Esophagus muscularis mucosa (tissue), 4 donors: ENCODE data around the gene RPS10. TPM values are rescaled to one million over a fixed set of nuclear protein-coding genes. Genes with fewer than 3 reads are reported as not detected.

Source experiments
- DNase-seq: peaks from one replicate; pipeline ENCODE4 v3.0.0-alpha.2; 2017; ENCODE audit errors: extremely low spot score
- H3K27ac ChIP-seq, 4 donors: fragments of 200-600 bp; sonication (generic); replicated peaks in 1 of 4; 1 replicate in 3 of 4; 2 replicates in 1 of 4; pipeline ENCODE4 v1.5.1; 2016 to 2019; ENCODE audit warnings: mild to moderate bottlenecking in 1 of 4
- H3K27me3 ChIP-seq, 4 donors: fragments of 200-600 bp; sonication (generic); one replicate each; pipeline versions ENCODE4 v1.5.1 to v1.6.0; 2016 to 2019
- H3K36me3 ChIP-seq, 4 donors: fragments of 200-600 bp; sonication (generic); one replicate each; pipeline ENCODE4 v1.5.1; 2016 to 2019
- H3K4me1 ChIP-seq, 4 donors: fragments of 200-600 bp; sonication (generic); one replicate each; pipeline ENCODE4 v1.5.1; 2016 to 2019
- H3K4me3 ChIP-seq, 4 donors: fragments of 200-600 bp; sonication (generic); 1 replicate in 2 of 4; 2 replicates in 2 of 4; pipeline ENCODE4 v1.5.1; 2016 to 2019; ENCODE audit warnings: mild to moderate bottlenecking in 4 of 4, moderate library complexity in 1 of 4
- H3K9me3 ChIP-seq, 4 donors: fragments of 200-600 bp; sonication (generic); 1 replicate in 3 of 4; 2 replicates in 1 of 4; pipeline ENCODE4 v1.5.1; 2016 to 2019
- CTCF ChIP-seq, 3 experiments: fragments of 200-600 bp in 2 of 3; fragments of 450-650 bp in 1 of 3; sonication (generic) in 2 of 3; IDR thresholded peaks; one replicate each; pipeline ENCODE4 v1.5.1; 2017 to 2019; ENCODE audit warnings: antibody characterized with exemption in 3 of 3, mild to moderate bottlenecking in 2 of 3, moderate library complexity in 1 of 3
- EP300 ChIP-seq: sonication (generic); formaldehyde crosslinking; IDR thresholded peaks from one replicate; pipeline ENCODE4 v1.6.1; 2017; ENCODE audit warnings: antibody characterized with exemption
- POLR2A ChIP-seq: fragments of 450-650 bp; IDR thresholded peaks from one replicate; pipeline ENCODE4 v1.6.1; 2017; ENCODE audit warnings: antibody characterized with exemption, moderate library complexity, mild to moderate bottlenecking, low read depth
- POLR2AphosphoS5 ChIP-seq, 2 donors: sonication (generic); formaldehyde crosslinking; IDR thresholded peaks; one replicate each; pipeline ENCODE4 v1.6.1; 2017; ENCODE audit warnings: antibody characterized with exemption in 2 of 2
- WGBS: methylation state at CpG from one replicate; pipeline ENCODE4 v1.1.5; 2018; 5-methylcytosine and 5-hydroxymethylcytosine counted together
- intact Hi-C: fragments of 100-400 bp; cut with DNase I; formaldehyde crosslinking; loops from one replicate; pipeline ENCODE4 v1.15.1; 2023
- total RNA-seq, 4 donors: library from RNA; depleted of rRNA; stranded (reverse); fragments of >200 nt; gene quantifications; one replicate each; pipeline versions ENCODE4 v1.1.0 to v1.2.1, GENCODE V29; 2016

The RPS10 gene
- total RNA-seq, 4 donors from 2014 or later, result 823 to 3,592 (median 2,534) TPM

GRCh38 chr6:34445313-34445860, 19.5 kb upstream of the RPS10 start:
- Histone ChIP-seq H3K4me1 (no peaks in the 10 kb centered on the region), H3K27me3 (no peaks in the 10 kb centered on the region), H3K9me3 (no peaks in the 10 kb centered on the region), H3K27ac (no peak overlapping the region), H3K36me3 (no peaks in the 10 kb centered on the region), H3K4me3 (no peak overlapping the region)
- 76% methylated on average over 4 of the region's 4 CpGs for WGBS
- no peak for DNase-seq
- TF ChIP-seq CTCF (IDR thresholded peaks at IDR 0.05) (no peak), EP300 (no peak), POLR2AphosphoS5 (IDR thresholded peaks at IDR 0.05) (no peak), POLR2A (no peak)
- intact Hi-C loops, result no loop called here

GRCh38 chr6:34441526-34441925, 15.7 kb upstream of the RPS10 start:
- no peak for DNase-seq
- TF ChIP-seq EP300 (no peak), POLR2AphosphoS5 (IDR thresholded peaks at IDR 0.05) (no peak), CTCF (IDR thresholded peaks at IDR 0.05) (no peak), POLR2A (no peak)
- no peaks in the 10 kb centered on the region for H3K4me1 ChIP-seq
- H3K9me3 ChIP-seq, result no peaks in the 10 kb centered on the region
- H3K36me3 ChIP-seq, result no peaks in the 10 kb centered on the region
- no peak overlapping the region for H3K27ac ChIP-seq
- H3K27me3 ChIP-seq, result no peaks in the 10 kb centered on the region
- 52% methylated on average over 5 of the region's 5 CpGs for WGBS
- intact Hi-C loops, result no loop called here
- H3K4me3 ChIP-seq, result no peak overlapping the region

DNA sequence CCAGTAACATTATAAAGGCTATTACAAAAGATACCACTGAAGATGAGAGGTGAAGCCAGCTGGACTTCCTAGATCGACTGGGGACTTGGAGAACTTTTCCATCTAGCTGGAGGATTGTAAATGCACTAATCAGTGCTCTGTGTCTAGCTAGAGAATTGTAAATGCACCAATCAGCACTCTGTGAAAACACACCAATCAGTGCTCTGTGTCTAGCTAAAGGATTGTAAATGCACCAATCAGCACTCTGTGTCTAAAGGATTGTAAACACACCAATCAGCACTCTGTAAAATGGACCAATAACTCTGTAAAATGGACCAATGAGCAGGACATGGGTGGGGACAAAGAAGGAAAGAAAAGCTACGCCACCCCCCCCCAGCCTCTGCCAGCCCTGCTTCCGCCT, 13.6 kb upstream of the RPS10 start:
- intact Hi-C loops, result no loop called here
- DNase-seq, result no peak
- no peaks in the 10 kb centered on the region for H3K4me1 ChIP-seq
- H3K9me3 ChIP-seq, result no peaks in the 10 kb centered on the region
- no peak overlapping the region for H3K27ac ChIP-seq
- 90% methylated on average over 3 of the region's 3 CpGs for WGBS
- no peak for TF ChIP-seq EP300
- no peak for TF ChIP-seq CTCF (IDR thresholded peaks at IDR 0.05)
- TF ChIP-seq POLR2AphosphoS5 (IDR thresholded peaks at IDR 0.05), result no peak
- no peak for TF ChIP-seq POLR2A
- H3K4me3 ChIP-seq, result no peak overlapping the region
- H3K36me3 ChIP-seq, result no peaks in the 10 kb centered on the region
- no peaks in the 10 kb centered on the region for H3K27me3 ChIP-seq

- Histone ChIP-seq H3K4me3 (no peak overlapping the region), H3K36me3 (no peaks in the 10 kb centered on the region), H3K27ac (no peak overlapping the region), H3K4me1 (no peaks in the 10 kb centered on the region), H3K27me3 (no peaks in the 10 kb centered on the region), H3K9me3 (no peaks in the 10 kb centered on the region)
- TF ChIP-seq POLR2A (no peak), POLR2AphosphoS5 (IDR thresholded peaks at IDR 0.05) (no peak), EP300 (no peak), CTCF (IDR thresholded peaks at IDR 0.05) (no peak)
- 60% methylated on average over 4 of the region's 4 CpGs for WGBS
- intact Hi-C loops, result no loop called here
- DNase-seq, result no peak
These were observed 12.8 kb upstream of the RPS10 start for GRCh38 chr6:34438705-34439104.

GRCh38 chr6:34437644-34437970, 11.7 kb upstream of the RPS10 start:
- WGBS, result 69% methylated on average over 1 of the region's 1 CpG
- TF ChIP-seq POLR2AphosphoS5 (IDR thresholded peaks at IDR 0.05) (no peak), EP300 (no peak), POLR2A (no peak), CTCF (IDR thresholded peaks at IDR 0.05) (no peak)
- no peak for DNase-seq
- intact Hi-C loops, result no loop called here
- H3K27me3 ChIP-seq, result no peaks in the 10 kb centered on the region
- no peak overlapping the region for H3K27ac ChIP-seq
- no peaks in the 10 kb centered on the region for H3K36me3 ChIP-seq
- no peaks in the 10 kb centered on the region for H3K9me3 ChIP-seq
- H3K4me1 ChIP-seq, result no peaks in the 10 kb centered on the region
- H3K4me3 ChIP-seq, result no peak overlapping the region
